Ectodermal cell (in vitro differentiated cells): Measurements from ENCODE around the gene BTN1A1.
"Not testable (repeated sequence)": the region's sequence is repeated elsewhere in the genome, so short reads cannot be mapped to it uniquely, and the experiment has no call there.

Experiments used
- H3K27ac ChIP-seq: 2 replicates; pipeline ENCODE4 v1.7.0; 2013; ENCODE audit warnings: mild to moderate bottlenecking, low read depth, low read length; ENCODE audit not compliant: insufficient read depth, poor library complexity, severe bottlenecking
- H3K27me3 ChIP-seq: 2 replicates; pipeline ENCODE4 v1.7.0; 2013; ENCODE audit warnings: mild to moderate bottlenecking, low read length; ENCODE audit not compliant: insufficient read depth, control insufficient read depth, poor library complexity, severe bottlenecking
- H3K36me3 ChIP-seq: one replicate; pipeline ENCODE4 v1.7.0; 2013; ENCODE audit warnings: low read length; ENCODE audit not compliant: control insufficient read depth, insufficient read depth
- H3K4me1 ChIP-seq: one replicate; pipeline ENCODE4 v1.7.0; 2013; ENCODE audit warnings: low read length; ENCODE audit not compliant: control insufficient read depth, insufficient read depth
- H3K4me3 ChIP-seq: 2 replicates; pipeline ENCODE4 v1.7.0; 2013; ENCODE audit warnings: low read depth, low read length, control low read depth; ENCODE audit not compliant: insufficient read depth
- H3K9me3 ChIP-seq: 2 replicates; pipeline ENCODE4 v1.7.0; 2013; ENCODE audit warnings: mild to moderate bottlenecking, low read length, moderate library complexity; ENCODE audit not compliant: control insufficient read depth
- WGBS, 2 experiments: methylation state at CpG; one replicate each; pipeline ENCODE4 v1.1.7; 2013; ENCODE audit warnings: missing lambda C conversion rate in 2 of 2; 5-methylcytosine and 5-hydroxymethylcytosine counted together

BTN1A1 gene

DNA sequence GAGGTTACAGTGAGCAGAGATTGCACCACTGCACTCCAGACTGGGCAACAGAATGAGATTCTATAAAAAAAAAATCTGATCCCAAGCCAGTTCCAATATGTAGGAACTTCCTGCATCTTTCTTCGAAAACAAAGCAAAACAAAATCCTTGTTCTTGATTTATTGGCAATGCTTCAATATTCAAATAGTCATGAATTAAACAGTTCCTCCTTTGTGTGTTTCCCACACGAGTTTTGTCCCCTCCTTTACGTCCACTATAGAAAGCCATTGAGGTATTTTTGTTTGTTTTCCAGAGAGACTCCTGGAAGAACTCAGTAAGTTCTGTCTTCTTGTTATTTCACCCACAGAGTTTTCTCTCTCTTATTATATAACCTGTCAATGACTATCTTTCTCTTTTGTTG is 7.6 kb downstream of the BTN1A1 start:
- Histone ChIP-seq H3K4me1 (no peaks in the 10 kb centered on the region), H3K4me3 (no peak overlapping the region)
- 81 to 96% methylated on average over 3 of the region's 3 CpGs for WGBS, 2 experiments

DNA sequence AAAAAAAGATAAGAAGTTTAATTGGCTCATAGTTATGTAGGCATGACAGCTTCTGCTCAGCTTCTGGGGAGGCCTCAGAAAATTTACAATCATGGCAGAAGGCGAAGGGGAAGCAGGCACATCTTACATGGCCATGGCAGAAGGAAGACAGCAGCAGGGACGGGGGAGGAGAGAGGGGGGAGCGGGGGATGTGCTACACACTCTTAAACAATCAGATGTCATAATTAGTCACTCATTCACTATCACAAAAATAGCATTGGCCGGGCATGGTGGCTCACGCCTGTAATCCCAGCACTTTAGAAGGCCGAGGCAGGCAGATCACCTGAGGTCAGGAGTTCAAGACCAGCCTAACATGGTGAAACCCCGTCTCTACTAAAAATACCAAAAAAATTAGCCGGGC is 10.9 kb downstream of the BTN1A1 start:
- H3K36me3 ChIP-seq, H3K4me3 ChIP-seq, H3K9me3 ChIP-seq, H3K4me1 ChIP-seq, H3K27ac ChIP-seq, H3K27me3 ChIP-seq: not testable (repeated sequence)
- 89% methylated on average over 7 to 8 of the region's 8 CpGs for whole genome bisulfite sequencing, 2 experiments

More for the DNA sequence above, 7.6 kb downstream of the BTN1A1 start:
- Histone ChIP-seq H3K9me3 (no peaks in the 10 kb centered on the region), H3K36me3 (no peaks in the 10 kb centered on the region), H3K27ac (no peak overlapping the region), H3K27me3 (peaks cover 19% of the 10 kb centered on the region)

DNA sequence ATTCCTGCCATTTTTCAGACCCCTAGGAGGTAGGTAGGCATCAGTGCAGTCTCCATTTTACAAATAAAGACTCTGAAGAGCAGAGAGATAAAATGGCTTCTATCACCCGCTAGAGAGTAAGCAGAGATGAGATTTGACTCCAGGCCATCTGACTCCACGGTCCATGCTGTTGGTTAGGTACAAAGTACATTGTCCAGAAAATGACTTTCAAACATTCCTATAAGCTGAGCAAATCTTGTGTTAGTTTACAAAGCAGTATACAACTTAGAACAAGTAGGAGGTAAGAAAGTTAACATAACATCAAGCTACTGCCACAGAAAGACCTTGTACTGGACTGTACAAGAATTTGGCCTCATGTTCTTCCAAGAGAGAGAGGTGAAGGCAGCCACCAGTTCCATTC is 14.9 kb downstream of the BTN1A1 start:
- H3K27me3 ChIP-seq, result no peaks in the 10 kb centered on the region
- no peak overlapping the region for H3K27ac ChIP-seq
- 91 to 97% methylated on average over 2 of the region's 2 CpGs for WGBS, 2 experiments
- no peaks in the 10 kb centered on the region for H3K36me3 ChIP-seq
- H3K4me3 ChIP-seq, result no peak overlapping the region
- H3K9me3 ChIP-seq, result no peaks in the 10 kb centered on the region
- H3K4me1 ChIP-seq, result no peaks in the 10 kb centered on the region

DNA sequence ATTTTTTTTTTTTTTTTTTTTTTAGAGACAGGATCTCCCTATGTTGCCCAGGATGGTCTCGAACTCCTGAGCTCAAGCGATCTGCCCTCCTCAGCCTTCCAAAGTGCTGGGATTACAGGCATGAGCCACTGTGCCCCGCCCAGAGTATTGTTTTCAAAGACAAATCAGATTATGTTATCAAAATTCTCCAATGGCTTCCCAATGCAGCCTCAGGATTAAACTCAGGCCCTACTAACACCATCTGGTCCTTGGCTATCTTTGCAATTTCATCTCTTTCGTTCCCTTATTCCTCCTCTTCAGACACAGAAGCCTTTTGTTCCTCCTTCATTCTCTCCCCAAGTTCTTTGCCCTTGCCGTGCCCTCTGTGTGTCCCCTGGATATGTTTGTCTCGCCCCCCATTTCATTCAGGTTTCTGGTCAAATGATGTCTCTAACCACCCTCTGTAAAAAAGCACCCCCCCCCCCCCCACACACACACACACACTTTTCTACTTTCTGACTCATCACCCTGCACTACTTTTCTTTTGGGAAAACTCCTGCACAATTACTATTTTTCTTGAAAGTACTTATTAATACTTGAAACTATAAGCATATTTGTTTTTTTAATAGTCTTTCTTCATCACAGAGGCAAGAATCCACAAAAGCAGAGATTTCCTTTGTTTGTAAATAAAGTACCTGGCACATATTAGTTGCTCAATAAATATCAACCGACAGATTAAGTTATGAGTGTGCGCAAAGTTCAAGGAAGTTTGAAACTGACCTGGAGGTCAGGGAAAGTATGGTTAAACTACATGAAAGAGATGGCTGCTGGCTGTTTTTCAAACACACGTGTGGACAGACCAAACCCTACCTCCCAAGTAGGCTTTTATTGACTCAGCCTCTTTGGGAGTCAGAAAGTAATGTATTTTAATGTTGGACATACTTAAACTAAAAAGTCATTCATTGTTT is 16.7 kb downstream of the BTN1A1 start:
- WGBS, 2 experiments, result 85 to 86% methylated on average over 9 of the region's 9 CpGs
- H3K4me1 ChIP-seq, result no peaks in the 10 kb centered on the region
- H3K9me3 ChIP-seq, result no peaks in the 10 kb centered on the region

DNA sequence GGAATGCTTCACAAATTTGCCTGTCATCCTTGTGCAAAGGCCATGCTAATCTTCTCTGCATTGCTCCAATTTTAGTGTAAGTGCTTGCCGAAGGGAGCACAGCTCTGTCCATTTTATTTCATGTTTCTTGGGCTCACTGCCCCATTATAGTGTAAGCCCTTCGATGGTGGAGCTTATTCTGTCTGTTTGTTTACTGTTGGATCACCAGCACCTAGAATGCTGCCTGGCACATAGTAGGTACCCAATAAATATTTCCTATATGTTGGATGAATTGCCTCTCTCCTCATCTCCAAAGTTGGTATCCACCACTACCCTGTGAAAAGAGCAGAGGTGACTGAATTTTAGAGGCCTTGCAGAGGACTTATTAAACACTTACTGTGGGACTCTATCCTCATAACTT is 19.3 kb downstream of the BTN1A1 start:
- no peaks in the 10 kb centered on the region for H3K4me1 ChIP-seq
- no peak overlapping the region for H3K27ac ChIP-seq
- no peak overlapping the region for H3K4me3 ChIP-seq
- 90 to 91% methylated on average over 2 of the region's 2 CpGs for WGBS, 2 experiments
- H3K27me3 ChIP-seq, result no peaks in the 10 kb centered on the region
- no peaks in the 10 kb centered on the region for H3K36me3 ChIP-seq
- H3K9me3 ChIP-seq, result no peaks in the 10 kb centered on the region

More for the DNA sequence above, 16.7 kb downstream of the BTN1A1 start:
- Histone ChIP-seq H3K27ac (no peak overlapping the region), H3K36me3 (no peaks in the 10 kb centered on the region), H3K27me3 (no peaks in the 10 kb centered on the region), H3K4me3 (no peak overlapping the region)

DNA sequence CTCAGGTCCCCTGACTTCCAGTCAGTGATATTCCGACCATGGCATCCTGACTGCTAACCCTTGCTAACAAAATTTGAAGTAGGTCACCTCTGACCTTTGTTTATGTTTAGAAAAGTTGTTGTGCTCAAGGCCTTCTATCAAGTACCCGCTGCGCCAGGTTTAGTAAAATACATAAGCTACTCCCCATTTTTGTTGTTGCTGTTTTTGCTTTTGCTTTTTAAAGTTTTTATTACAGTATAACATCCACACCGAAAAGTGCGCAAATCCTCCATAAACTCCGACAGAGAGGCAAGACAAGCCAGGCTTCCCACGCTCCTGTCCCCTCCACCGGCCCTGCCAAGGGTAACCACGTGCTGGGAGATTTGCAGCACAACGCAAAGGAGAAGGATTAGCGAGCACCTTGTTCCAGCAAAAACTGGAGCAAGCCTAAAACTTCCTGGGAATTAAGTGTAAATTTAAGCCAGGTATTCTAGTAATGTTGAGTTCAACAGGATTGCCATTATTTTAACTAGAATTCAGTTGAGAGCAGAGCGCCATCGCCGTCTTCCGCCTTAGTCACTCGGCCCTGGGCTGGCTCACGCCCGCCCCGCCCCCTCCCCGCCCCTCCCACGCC is 20.2 kb downstream of the BTN1A1 start:
- 13 to 30% methylated on average over 14 of the region's 21 CpGs for WGBS, 2 experiments

DNA sequence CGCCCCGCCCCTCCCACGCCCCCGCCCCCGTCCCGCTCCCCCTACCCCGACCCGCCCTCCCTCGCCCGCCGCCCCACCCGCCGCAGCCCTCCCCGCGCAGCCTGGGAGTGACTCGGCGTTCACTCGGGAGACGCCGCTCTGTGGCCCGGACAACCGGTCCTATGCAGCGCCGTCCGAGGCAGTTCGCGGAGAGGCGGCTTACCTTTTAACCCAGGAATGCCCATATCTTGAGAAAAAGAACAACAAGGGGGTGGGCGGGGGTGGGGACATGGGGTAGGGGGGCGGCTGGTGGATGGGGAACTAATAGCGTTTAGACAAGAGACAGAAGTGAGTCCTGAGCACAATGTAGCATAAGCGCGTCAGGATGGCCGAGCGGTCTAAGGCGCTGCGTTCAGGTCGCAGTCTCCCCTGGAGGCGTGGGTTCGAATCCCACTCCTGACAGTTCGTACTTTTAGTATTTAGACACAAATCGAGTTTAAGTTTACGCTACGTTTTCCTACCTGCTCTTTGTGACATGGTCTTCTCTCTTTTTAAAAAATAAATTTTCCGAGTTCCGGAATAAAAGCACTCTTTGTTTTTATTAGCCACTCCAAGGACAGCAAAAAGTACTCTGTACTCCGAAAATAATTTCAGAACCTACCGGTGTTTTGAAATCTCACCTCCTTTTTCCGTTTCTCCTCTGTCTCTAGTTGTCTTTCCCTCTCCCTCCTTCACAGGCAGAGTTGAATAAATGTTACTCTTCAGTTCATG is 20.9 kb downstream of the BTN1A1 start:
- Histone ChIP-seq H3K27ac (peak overlapping the region; percentile 85), H3K27me3 (no peaks in the 10 kb centered on the region), H3K36me3 (no peaks in the 10 kb centered on the region), H3K4me3 (peak overlapping the region; percentile 75), H3K9me3 (no peaks in the 10 kb centered on the region), H3K4me1 (no peaks in the 10 kb centered on the region)
- WGBS, 2 experiments, result 0 to 1% methylated on average over 35 to 41 of the region's 49 CpGs

More for the DNA sequence above, 20.2 kb downstream of the BTN1A1 start:
- H3K27ac ChIP-seq, result peak overlapping the region; percentile 78
- no peaks in the 10 kb centered on the region for H3K27me3 ChIP-seq
- H3K4me3 ChIP-seq, result peak overlapping the region; percentile 75
- no peaks in the 10 kb centered on the region for H3K4me1 ChIP-seq
- H3K36me3 ChIP-seq, result no peaks in the 10 kb centered on the region
- no peaks in the 10 kb centered on the region for H3K9me3 ChIP-seq

DNA sequence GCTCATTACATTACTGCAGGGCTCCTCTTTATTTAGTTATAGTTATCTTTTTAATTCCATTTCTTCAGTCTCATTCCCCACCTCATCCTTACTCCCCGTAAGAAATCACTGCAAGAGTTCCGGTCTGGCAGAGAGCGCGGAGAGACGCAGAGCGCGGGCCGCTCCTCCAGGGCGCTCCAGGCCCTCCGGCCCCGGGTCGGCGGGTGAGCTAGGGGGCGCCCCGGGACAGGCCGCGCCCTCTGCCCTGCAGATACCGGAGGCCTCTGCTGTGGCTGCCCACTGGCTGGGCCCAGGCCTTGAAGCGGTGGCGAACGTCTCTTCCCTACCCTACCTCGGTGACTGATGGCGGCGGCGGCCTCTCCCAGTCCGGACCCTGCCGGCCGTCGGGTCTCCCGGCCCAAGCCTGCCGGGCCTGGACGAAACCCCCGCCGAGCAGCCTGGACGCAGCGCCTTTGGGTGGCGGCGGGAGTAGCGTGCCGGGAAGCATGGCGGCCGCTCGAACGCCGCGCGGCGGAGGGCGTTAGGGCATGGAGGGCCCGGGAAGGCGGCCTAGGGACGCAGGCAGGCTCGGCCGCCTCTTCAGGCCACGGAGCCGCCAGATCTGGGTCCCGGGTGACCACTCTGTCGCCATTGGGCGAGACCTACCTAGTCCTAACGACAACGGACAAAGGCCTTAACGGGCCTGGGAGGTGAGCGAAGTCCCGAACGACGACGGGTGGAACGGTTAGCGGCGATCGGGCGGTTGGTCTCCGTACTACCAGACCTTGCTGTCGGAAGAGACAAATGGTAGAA is 21.7 kb downstream of the BTN1A1 start:
- Histone ChIP-seq H3K4me1 (no peaks in the 10 kb centered on the region), H3K9me3 (no peaks in the 10 kb centered on the region), H3K27ac (peak overlapping the region; percentile 85), H3K27me3 (no peaks in the 10 kb centered on the region), H3K4me3 (peak overlapping the region; percentile 75), H3K36me3 (no peaks in the 10 kb centered on the region)
- 2 to 3% methylated on average over 74 of the region's 74 CpGs for WGBS, 2 experiments

DNA sequence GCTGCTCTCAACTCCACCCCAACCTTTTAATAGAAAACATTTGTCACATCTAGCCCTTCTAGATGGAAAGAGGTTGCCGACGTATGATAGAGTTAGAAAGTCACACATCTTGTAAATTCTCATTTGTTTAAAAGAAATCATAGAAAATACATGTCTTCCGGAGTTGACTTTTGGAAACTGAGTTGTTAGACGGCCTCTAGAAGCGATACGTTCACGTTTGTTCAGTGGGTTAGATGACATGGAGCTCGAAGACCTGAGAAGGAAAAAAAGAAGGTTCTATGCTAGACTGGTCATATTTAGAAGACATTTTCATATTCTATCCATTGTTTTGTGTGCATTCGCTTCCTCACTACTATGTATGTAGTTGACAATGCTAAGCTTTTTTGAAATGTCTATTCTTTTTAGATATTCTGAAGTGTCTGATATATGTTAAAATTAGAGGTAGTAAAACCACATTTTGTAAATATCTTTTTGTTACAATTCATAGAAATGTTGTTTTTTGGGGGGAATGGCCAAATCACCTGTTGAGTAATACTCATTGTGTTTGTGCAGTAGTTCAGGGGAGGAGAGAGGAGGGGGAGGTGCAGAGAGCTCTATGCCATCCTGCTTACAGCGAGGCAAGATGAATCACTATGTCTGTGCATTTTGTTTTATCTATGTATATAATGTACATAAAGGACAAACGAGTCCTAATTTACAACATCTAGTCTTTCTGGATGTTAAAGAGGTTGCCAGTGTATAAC is 22.6 kb downstream of the BTN1A1 start:
- not testable (repeated sequence) for H3K27me3 ChIP-seq, H3K4me1 ChIP-seq, H3K27ac ChIP-seq, H3K9me3 ChIP-seq, H3K36me3 ChIP-seq
- H3K4me3 ChIP-seq, result peak overlapping the region; percentile 75
- 59 to 67% methylated on average over 5 to 10 of the region's 11 CpGs for WGBS, 2 experiments
